ENCODE data around the gene PRDM16. TPM values are rescaled to one million over a fixed set of nuclear protein-coding genes. Genes with fewer than 3 reads are reported as not detected.
A peak's percentile ranks its signal among the peaks of the same experiment; 100 is the strongest.

The PRDM16 gene
- total RNA-seq, 1 experiment from 2014 or later, result 6.1 TPM

GRCh38 chr1:3439346-3440299, 370.6 kb downstream of the PRDM16 start:
- intact Hi-C loops (cut with micrococcal nuclease), result no loop called here
- BruUV-seq (replicated peaks), result no TSS peak
- ChIA-PET CTCF (no interaction called here), RAD21 (ENCODE audit: low non-redundant PET in 1 of 2, low total read pairs in 2 of 2, uncharacterized antibody in 2 of 2, unreplicated experiment in 2 of 2) (no interaction called here), POLR2A (no interaction called here)
- Histone ChIP-seq H3K9me3 (ENCODE audit: control insufficient read depth in 1 of 2, insufficient read depth in 1 of 2, low read depth in 1 of 2, low read length in 2 of 2) (no peaks in the 10 kb centered on the region), H3K4me2 (ENCODE audit: low read length) (no peak overlapping the region), H3K36me3 (ENCODE audit: control insufficient read depth in 1 of 2, insufficient read depth in 2 of 2, low read length in 2 of 2) (no peaks in the 10 kb centered on the region), H3K9me2 (ENCODE audit: insufficient read depth) (no peaks in the 10 kb centered on the region), H3K27ac (ENCODE audit: low read depth, low read length) (no peak overlapping the region), H4K20me1 (ENCODE audit: insufficient read depth) (no peaks in the 10 kb centered on the region), H2AFZ (ENCODE audit: low read depth, low read length, poor library complexity, severe bottlenecking) (no peak overlapping the region), H3K27me3 (ENCODE audit: insufficient read depth, low read length) (peaks cover 5% of the 10 kb centered on the region; the same call in 1 of the 2 replicates), H3K79me2 (ENCODE audit: insufficient read depth, low read length) (no peaks in the 10 kb centered on the region), H3K9ac (ENCODE audit: low read length) (no peak overlapping the region), H3K4me1 (ENCODE audit: control insufficient read depth in 1 of 2, insufficient read depth in 2 of 2, low read length in 2 of 2) (no peaks in the 10 kb centered on the region), H3K4me3 (replicated peaks in 1 of 2; ENCODE audit: low read depth in 1 of 2, low read length in 2 of 2) (no peak overlapping the region)
- no peak for DNase-seq (ENCODE audit: low read depth, low spot score)
- 0 out of 2 replicates have a peak, but pooled peaks have one; percentile 30 for ATAC-seq
- no peak for TF ChIP-seq RAD21 (IDR thresholded peaks at IDR 0.05; ENCODE audit: low read depth)
- no peak for TF ChIP-seq FOSL1 (IDR thresholded peaks at IDR 0.05; ENCODE audit: low read depth)
- TF ChIP-seq ZBTB33 (IDR thresholded peaks at IDR 0.05; ENCODE audit: extremely low read depth, insufficient replicate concordance, low read length), result no peak
- TF ChIP-seq SRF (IDR thresholded peaks at IDR 0.05; ENCODE audit: low read depth), result no peak
- no peak for TF ChIP-seq TCF7L2 (IDR thresholded peaks at IDR 0.05; ENCODE audit: borderline replicate concordance, extremely low read depth, insufficient read depth, insufficient read length)
- TF ChIP-seq SP1 (IDR thresholded peaks at IDR 0.05; ENCODE audit: low read depth), result no peak
- no peak for TF ChIP-seq SIN3A (IDR thresholded peaks at IDR 0.05; ENCODE audit: low read depth)
- TF ChIP-seq ZNF274 (IDR thresholded peaks at IDR 0.05; ENCODE audit: low read depth, low read length), result no peak
- TF ChIP-seq MAX (IDR thresholded peaks at IDR 0.05), result no peak
- TF ChIP-seq POLR2A (IDR thresholded peaks at IDR 0.05; ENCODE audit: borderline replicate concordance, extremely low read depth, insufficient read depth, insufficient read length), result no peak
- no peak for TF ChIP-seq JUND (IDR thresholded peaks at IDR 0.05)
